IPS-15b (cell line): Measurements from ENCODE around the gene PCDHGB3.
"Not testable (repeated sequence)": the region's sequence is repeated elsewhere in the genome, so short reads cannot be mapped to it uniquely, and the experiment has no call there.

Source experiments
- H3K27me3 ChIP-seq: one replicate; pipeline ENCODE4 v1.6.1; 2013; ENCODE audit warnings: low read length; ENCODE audit not compliant: control insufficient read depth, insufficient read depth
- H3K36me3 ChIP-seq: one replicate; pipeline ENCODE4 v1.6.1; 2013; ENCODE audit warnings: low read length; ENCODE audit not compliant: control insufficient read depth, insufficient read depth
- H3K4me1 ChIP-seq: one replicate; pipeline ENCODE4 v1.6.1; 2013; ENCODE audit warnings: mild to moderate bottlenecking, low read length; ENCODE audit not compliant: control insufficient read depth, insufficient read depth
- H3K4me3 ChIP-seq: one replicate; pipeline ENCODE4 v1.5.1; 2013; ENCODE audit warnings: low read depth, low read length
- H3K9ac ChIP-seq: one replicate; pipeline ENCODE4 v1.6.1; 2013; ENCODE audit warnings: low read depth, mild to moderate bottlenecking, low read length
- H3K9me3 ChIP-seq: one replicate; pipeline ENCODE4 v1.6.1; 2013; ENCODE audit warnings: mild to moderate bottlenecking, low read length; ENCODE audit not compliant: control insufficient read depth, insufficient read depth

Gene PCDHGB3

DNA sequence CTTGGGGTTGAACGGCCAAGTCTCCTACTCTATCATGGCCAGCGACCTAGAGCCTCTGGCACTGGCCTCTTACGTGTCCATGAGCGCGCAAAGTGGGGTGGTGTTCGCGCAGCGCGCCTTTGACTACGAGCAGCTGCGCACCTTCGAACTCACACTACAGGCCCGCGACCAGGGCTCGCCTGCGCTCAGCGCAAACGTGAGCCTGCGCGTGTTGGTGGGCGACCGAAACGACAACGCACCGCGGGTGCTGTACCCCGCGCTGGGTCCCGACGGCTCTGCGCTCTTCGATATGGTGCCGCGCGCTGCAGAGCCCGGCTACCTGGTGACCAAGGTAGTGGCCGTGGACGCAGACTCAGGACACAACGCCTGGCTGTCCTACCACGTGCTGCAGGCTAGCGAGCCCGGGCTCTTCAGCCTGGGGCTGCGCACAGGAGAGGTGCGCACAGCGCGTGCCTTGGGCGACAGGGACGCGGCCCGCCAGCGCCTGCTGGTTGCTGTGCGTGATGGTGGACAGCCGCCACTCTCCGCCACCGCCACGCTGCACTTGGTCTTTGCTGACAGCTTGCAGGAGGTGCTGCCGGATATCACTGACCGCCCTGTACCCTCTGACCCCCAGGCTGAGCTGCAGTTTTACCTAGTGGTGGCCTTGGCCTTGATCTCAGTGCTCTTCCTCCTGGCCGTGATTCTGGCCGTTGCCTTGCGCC lies 29.7 kb downstream of the PCDHGB3 start:
- H3K4me1 ChIP-seq, result no peaks in the 10 kb centered on the region
- H3K9me3 ChIP-seq, result peaks cover 4% of the 10 kb centered on the region
- no peak overlapping the region for H3K4me3 ChIP-seq
- no peaks in the 10 kb centered on the region for H3K27me3 ChIP-seq
- no peak overlapping the region for H3K9ac ChIP-seq
- no peaks in the 10 kb centered on the region for H3K36me3 ChIP-seq

- Histone ChIP-seq H3K9me3 (peaks cover 4% of the 10 kb centered on the region), H3K4me1 (no peaks in the 10 kb centered on the region), H3K36me3 (no peaks in the 10 kb centered on the region), H3K4me3 (no peak within 1 kb of the TSS), H3K9ac (no peak within 1 kb of the TSS), H3K27me3 (no peaks in the 10 kb centered on the region)
Measured at GRCh38 chr5:141402553-141403243, 32.7 kb downstream of the PCDHGB3 start, which contains the start of gene PCDHGA9. Gene PCDHGA9, plus strand, starts transcription at chr5:141402778. Its CDS starts 175 bp downstream, at chr5:141402953.

DNA sequence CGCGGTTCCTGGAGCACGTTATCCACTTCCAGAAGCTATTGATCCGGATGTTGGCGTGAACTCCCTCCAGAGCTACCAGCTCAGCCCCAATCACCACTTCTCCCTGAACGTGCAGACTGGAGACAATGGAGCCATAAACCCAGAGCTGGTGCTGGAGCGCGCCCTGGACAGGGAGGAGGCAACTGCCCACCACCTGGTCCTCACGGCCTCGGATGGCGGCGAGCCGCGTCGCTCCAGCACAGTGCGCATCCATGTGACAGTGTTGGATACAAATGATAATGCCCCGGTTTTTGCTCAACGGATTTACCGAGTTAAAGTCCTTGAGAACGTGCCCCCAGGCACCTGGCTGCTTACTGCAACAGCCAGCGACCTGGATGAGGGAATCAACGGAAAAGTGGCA lies 33.3 kb downstream of the PCDHGB3 start:
- H3K4me3 ChIP-seq, result no peak overlapping the region
- H3K4me1 ChIP-seq, result no peaks in the 10 kb centered on the region
- H3K9ac ChIP-seq, result no peak overlapping the region
- peaks cover 1% of the 10 kb centered on the region for H3K27me3 ChIP-seq
- H3K9me3 ChIP-seq, result peaks cover 4% of the 10 kb centered on the region
- H3K36me3 ChIP-seq, result no peaks in the 10 kb centered on the region

GRCh38 chr5:141407790-141408505 lies 37.9 kb downstream of the PCDHGB3 start, which contains the start of gene PCDHGB6:
Gene PCDHGB6, plus strand, starts transcription at chr5:141408021. Its CDS starts 182 bp downstream, at chr5:141408203.
- peaks cover 14% of the 10 kb centered on the region for H3K27me3 ChIP-seq
- peak within 1 kb of the TSS; percentile 54 for H3K9ac ChIP-seq
- not testable (repeated sequence) for H3K36me3 ChIP-seq, H3K9me3 ChIP-seq, H3K4me1 ChIP-seq
- H3K4me3 ChIP-seq, result peak within 1 kb of the TSS; percentile 72

- Histone ChIP-seq H3K4me3 (no peak overlapping the region), H3K4me1 (no peaks in the 10 kb centered on the region), H3K36me3 (no peaks in the 10 kb centered on the region), H3K9ac (no peak overlapping the region), H3K27me3 (peaks cover 14% of the 10 kb centered on the region), H3K9me3 (no peaks in the 10 kb centered on the region)
Measured at GRCh38 chr5:141409598-141410306, 39.7 kb downstream of the PCDHGB3 start.

DNA sequence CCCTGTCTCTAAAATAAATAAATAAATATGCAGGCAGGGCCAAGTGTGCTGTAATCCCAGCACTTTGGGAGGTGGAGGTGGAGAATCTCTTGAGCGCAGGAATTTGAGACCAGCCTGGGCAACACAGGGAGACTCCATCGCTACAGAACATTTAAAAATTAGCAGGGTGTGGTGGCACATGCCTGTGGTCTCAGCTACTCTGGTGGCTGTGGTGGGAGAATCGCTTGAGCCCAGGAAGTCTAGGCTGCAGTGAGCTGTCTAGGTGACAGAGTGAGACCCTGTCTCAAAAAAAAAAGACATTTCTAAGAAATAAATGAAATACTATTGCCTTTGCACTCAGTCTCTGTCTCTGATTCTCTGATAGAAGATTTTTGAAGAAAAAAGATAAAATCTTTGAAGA lies 41.5 kb downstream of the PCDHGB3 start:
- H3K4me1 ChIP-seq, result no peaks in the 10 kb centered on the region
- no peaks in the 10 kb centered on the region for H3K9me3 ChIP-seq
- no peak overlapping the region for H3K4me3 ChIP-seq
- H3K36me3 ChIP-seq, result no peaks in the 10 kb centered on the region
- no peak overlapping the region for H3K9ac ChIP-seq
- H3K27me3 ChIP-seq, result peaks cover 14% of the 10 kb centered on the region

GRCh38 chr5:141412854-141413539 lies 43.0 kb downstream of the PCDHGB3 start, which contains the start of gene PCDHGA10:
Gene PCDHGA10, plus strand, starts transcription at chr5:141412987. Its CDS starts 189 bp downstream, at chr5:141413176.
- Histone ChIP-seq H3K9me3 (no peaks in the 10 kb centered on the region), H3K36me3 (no peaks in the 10 kb centered on the region), H3K4me1 (no peaks in the 10 kb centered on the region), H3K9ac (peak within 1 kb of the TSS; percentile 28), H3K4me3 (peak within 1 kb of the TSS; percentile 59), H3K27me3 (peaks cover 15% of the 10 kb centered on the region)

- Histone ChIP-seq H3K9ac (peak overlapping the region; percentile 28), H3K9me3 (no peaks in the 10 kb centered on the region), H3K36me3 (no peaks in the 10 kb centered on the region), H3K4me3 (peak overlapping the region; percentile 59), H3K27me3 (peaks cover 17% of the 10 kb centered on the region), H3K4me1 (no peaks in the 10 kb centered on the region)
Measured at GRCh38 chr5:141413540-141414069, 43.6 kb downstream of the PCDHGB3 start.

DNA sequence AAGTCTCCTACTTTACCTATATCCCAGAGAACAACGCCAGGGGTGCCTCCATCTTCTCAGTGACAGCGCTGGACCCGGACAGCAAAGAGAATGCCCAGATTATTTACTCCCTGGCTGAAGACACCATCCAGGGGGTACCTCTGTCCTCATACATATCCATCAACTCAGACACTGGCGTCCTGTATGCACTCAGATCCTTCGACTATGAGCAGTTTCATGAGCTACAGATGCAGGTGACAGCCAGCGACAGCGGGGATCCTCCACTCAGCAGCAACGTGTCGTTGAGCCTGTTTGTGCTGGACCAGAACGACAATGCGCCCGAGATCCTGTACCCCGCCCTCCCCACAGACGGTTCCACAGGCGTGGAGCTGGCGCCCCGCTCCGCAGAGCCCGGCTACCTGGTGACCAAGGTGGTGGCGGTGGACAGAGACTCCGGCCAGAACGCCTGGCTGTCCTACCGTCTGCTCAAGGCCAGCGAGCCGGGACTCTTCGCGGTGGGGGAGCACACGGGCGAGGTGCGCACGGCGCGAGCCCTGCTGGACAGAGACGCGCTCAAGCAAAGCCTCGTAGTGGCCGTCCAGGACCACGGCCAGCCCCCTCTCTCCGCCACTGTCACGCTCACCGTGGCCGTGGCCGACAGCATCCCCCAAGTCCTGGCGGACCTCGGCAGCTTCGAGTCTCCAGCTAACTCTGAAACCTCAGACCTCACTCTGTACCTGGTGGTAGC lies 44.7 kb downstream of the PCDHGB3 start:
- H3K27me3 ChIP-seq, result peaks cover 14% of the 10 kb centered on the region
- H3K9me3 ChIP-seq, H3K4me3 ChIP-seq, H3K4me1 ChIP-seq, H3K9ac ChIP-seq, H3K36me3 ChIP-seq: not testable (repeated sequence)

- H3K9ac ChIP-seq, H3K9me3 ChIP-seq: not testable (repeated sequence)
Measured at GRCh38 chr5:141415275-141415618, 45.2 kb downstream of the PCDHGB3 start.

More at GRCh38 chr5:141415275-141415618, 45.2 kb downstream of the PCDHGB3 start:
- not testable (repeated sequence) for H3K4me1 ChIP-seq, H3K36me3 ChIP-seq, H3K4me3 ChIP-seq
- H3K27me3 ChIP-seq, result peaks cover 17% of the 10 kb centered on the region
